Measurements from ENCODE around the gene FANK1.
"Not testable (repeated sequence)": the region's sequence is repeated elsewhere in the genome, so short reads cannot be mapped to it uniquely, and the experiment has no call there.

Gene FANK1

GRCh38 chr10:125929618-125930017, 33.3 kb downstream of the FANK1 start:
- no peak for DNase-seq

DNA sequence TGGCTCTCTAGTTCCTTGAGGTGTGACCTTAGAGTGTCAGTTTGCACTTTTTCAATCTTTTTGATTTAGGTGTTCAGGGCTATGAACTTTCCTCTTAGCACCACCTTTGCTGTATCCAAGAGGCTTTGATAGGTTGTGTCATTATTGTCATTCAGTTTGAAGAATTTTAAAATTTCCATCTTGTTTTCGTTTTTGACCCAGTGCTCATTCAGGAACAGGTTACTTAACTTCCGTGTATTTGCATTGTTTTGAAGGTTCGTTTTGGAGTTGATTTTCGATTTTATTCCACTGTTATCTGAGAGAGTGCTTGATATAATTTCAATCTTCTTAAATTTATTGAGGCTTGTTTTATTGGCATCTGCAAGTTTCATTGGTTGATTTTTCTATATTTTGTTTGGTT, 37.3 kb downstream of the FANK1 start:
- no peak for DNase-seq

GRCh38 chr10:125936331-125936730, 40.0 kb downstream of the FANK1 start:
- no peak for DNase-seq

GRCh38 chr10:125940515-125940914, 44.2 kb downstream of the FANK1 start:
- no peak for DNase-seq

GRCh38 chr10:125951290-125951689, 54.9 kb downstream of the FANK1 start:
- no peak for DNase-seq

- DNase-seq: no peak
These were observed 57.5 kb downstream of the FANK1 start for GRCh38 chr10:125953778-125954385.

GRCh38 chr10:125955766-125956165, 59.4 kb downstream of the FANK1 start:
- DNase-seq: no peak

DNA sequence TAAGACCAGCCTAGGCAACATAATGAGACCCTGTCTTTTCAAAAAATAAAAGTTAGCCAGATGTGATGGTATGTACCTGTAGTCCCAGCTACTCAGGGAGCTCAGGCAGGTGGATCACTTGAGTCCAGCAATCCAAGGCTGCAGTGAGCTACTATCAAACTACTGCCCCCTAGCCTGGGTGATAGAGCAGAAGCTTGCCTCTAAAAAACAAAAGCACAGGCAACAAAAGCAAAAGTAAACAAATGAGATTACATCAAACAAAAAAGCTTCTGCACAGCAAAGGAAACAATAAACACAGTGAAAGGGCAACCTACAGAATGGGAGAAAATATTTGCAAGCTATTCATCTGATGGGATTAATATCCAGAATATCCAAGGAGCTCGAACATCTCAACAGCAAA, 65.4 kb downstream of the FANK1 start:
- no peak for DNase-seq

- no peak for DNase-seq
These were observed 65.8 kb downstream of the FANK1 start for GRCh38 chr10:125962200-125962599.

GRCh38 chr10:125964558-125964957, 68.2 kb downstream of the FANK1 start:
- DNase-seq: no peak

- DNase-seq: no peak
These were observed 71.2 kb downstream of the FANK1 start for GRCh38 chr10:125967533-125967932.

DNA sequence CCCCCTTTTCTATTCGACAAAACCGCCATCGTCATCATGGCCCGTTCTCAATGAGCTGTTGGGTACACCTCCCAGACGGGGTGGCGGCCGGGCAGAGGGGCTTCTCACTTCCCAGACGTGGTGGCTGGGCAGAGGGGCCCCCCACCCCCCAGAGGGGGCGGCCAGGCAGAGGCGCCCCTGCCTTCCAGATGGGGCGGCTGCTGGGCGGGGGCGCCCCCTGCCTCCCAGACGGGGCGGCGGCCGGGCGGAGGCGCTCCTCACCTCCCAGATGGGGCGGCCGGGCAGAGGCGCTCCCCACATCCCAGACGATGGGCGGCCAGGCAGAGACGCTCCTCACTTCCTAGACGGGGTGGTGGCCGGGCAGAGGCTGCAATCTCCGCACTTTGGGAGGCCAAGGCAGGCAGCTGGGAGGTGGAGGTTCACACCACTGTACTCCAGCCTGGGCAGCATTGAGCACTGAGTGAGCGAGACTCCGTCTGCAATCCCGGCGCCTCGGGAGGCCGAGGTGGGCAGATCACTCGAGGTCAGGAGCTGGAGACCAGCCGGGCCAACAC, 73.8 kb downstream of the FANK1 start:
- DNase-seq: not testable (repeated sequence)

DNA sequence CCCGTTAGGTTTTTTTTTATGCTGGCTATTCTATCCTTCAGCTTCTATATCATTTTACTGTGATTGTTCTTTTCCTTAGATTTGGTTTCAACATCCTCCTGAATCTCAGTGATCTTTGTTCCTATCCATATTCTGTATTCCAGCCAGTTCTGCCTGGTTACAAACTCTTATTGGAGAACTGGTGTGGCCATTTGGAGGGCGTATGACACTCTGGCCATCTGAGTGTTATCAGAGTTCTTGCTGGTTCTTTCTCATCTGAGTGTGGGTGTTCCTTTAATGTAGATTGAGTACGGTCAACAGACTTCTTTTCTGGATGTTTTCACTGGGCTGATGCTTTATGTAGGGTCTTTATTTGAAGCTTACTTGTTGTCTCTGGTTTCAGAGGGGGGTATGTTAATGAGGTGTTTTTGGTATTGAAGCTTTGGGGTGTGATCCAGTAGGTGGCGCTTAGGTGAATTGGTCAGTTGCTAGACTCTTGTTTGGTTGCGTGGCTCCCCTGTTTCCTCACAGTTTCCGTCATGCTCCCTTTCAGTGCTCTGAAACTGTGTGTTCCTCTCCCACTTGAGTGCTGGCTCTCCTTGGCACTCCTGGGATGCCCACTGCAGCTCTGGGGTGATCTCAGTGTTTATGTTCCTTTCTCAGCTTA, 80.7 kb downstream of the FANK1 start:
- DNase-seq: no peak

DNA sequence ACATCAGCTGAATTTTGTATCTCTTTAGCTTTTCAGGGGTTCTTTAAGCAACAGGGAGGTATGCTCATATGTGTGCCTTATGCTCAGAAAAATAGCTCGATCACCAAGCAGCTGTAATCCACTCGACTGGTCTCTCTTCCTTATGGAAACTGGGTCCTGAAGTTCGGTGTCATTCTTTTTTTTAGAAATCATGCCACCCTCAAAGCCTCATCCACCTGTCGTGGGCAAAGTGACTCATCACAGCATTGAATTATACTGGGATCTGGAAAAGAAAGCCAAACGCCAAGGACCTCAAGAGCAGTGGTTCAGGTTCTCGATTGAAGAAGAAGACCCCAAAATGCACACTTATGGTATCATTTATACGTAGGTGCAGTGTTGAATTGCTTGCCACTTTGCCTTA, 83.6 kb downstream of the FANK1 start:
- no peak for DNase-seq

GRCh38 chr10:125980521-125981035, 84.2 kb downstream of the FANK1 start:
- DNase-seq: no peak

GRCh38 chr10:125982260-125982948, 86.0 kb downstream of the FANK1 start:
- DNase-seq: no peak

DNA sequence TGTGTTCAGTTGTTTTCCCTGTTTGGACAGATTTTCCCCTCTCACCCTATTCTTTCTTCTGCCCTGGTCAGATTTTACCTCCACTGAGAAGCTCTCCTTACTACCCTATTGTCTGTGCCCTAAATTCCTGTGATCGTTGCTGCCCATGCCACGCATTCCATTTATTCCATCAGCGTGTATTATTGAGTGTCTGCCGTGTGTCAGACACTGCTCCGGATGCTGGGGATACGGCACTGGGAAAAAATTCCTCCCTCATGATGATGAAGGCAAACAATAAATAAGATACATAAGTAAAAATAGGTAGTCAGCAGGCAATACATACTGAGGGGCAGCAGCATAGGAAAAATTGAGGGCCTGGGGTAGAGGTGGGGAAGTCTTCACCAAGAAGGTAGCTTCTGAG, 86.8 kb downstream of the FANK1 start:
- no peak for DNase-seq

- DNase-seq: no peak
These were observed 87.3 kb downstream of the FANK1 start for GRCh38 chr10:125983656-125984055.

- DNase-seq: no peak
These were observed 88.0 kb downstream of the FANK1 start for GRCh38 chr10:125984346-125984745.

DNA sequence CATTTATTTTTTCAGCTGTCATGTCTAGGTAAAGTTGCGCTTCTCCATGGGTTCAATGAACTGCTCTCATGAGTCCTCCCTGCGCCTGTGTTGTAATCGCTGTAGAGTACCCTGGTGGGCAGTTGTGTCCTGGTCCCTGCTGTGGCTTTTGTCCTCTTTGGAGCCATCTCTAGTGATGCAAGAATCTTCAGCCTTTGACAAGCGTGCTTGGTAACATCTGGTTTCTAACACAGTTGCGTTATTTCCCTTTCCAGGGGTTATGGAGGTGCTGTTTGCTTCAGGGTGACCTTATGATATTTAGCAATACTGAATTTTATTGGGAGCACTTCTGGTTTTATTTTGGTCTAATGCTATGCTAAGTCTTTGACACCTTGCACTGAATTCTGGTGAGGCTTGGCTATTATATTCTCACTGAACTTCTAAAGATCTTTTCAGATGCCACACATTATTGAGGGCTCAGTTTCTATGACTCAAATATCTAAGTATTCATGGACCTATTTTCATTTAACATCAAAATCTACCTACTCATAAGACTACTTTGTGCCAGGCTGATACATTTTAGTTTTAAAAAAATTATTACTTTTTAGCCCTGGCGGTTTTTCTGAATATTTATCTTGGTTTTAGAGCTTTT, 88.6 kb downstream of the FANK1 start:
- DNase-seq: no peak

GRCh38 chr10:125985557-125986240, 89.3 kb downstream of the FANK1 start:
- DNase-seq: no peak

GRCh38 chr10:125989791-125990190, 93.4 kb downstream of the FANK1 start:
- DNase-seq: no peak

DNA sequence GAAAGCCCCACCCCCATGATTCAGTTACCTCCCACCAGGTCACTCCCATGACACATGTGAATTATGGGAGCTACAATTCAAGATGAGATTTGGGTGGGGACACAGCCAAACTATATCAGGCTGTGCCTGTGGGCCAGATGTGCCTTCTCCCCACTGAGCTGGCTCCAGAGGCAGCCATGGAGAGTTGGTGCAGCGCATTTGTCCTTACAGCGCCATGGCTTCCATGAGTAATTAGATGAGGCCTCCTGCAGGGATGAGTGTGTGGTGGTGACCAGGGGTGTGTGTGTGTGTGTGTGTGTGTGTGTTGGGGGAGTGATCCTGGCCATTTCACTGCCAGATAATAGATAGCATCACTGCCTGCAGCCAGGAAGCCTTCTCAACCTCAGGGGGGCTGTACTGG, 94.6 kb downstream of the FANK1 start:
- no peak for DNase-seq
